ENCODE data around the gene ANKRD13D. TPM values are rescaled to one million over a fixed set of nuclear protein-coding genes. Genes with fewer than 3 reads are reported as not detected.

Gene ANKRD13D
- total RNA-seq, 1 experiment from 2014 or later, result 58.9 TPM

GRCh38 chr11:67307545-67308001, 18.5 kb downstream of the ANKRD13D start:
- Histone ChIP-seq H3K4me1 (ENCODE audit: insufficient read depth, low read length) (peaks cover 26% of the 10 kb centered on the region), H3K27ac (ENCODE audit: low read length) (no peak overlapping the region), H3K27me3 (ENCODE audit: low read length) (no peaks in the 10 kb centered on the region), H3F3A (ENCODE audit: low read length, unreplicated experiment) (peaks cover 5% of the 10 kb centered on the region), H2AFZ (ENCODE audit: low read length) (no peak overlapping the region), H4K20me1 (ENCODE audit: low read length) (no peaks in the 10 kb centered on the region), H3K4me3 (ENCODE audit: low read length) (no peak overlapping the region), H3K9ac (ENCODE audit: low read length) (no peak overlapping the region), H3K9me3 (ENCODE audit: low read length) (no peaks in the 10 kb centered on the region), H3K9me2 (replicated peaks; ENCODE audit: low read length) (no peaks in the 10 kb centered on the region), H3K4me2 (ENCODE audit: low read length) (no peak overlapping the region), H3K36me3 (ENCODE audit: low read depth, low read length) (peaks cover 7% of the 10 kb centered on the region; the same call in 1 of the 2 replicates), H3K79me2 (ENCODE audit: low read length) (peaks cover 15% of the 10 kb centered on the region)
- ATAC-seq, result no peak
- intact Hi-C loops (cut with micrococcal nuclease), result no loop called here
- no TSS peak for BruUV-seq (replicated peaks)
- ChIA-PET CTCF (no interaction called here), POLR2A (ENCODE audit: unreplicated experiment) (no interaction called here)
- no peak for TF ChIP-seq EZH2 (IDR thresholded peaks at IDR 0.05; ENCODE audit: low read length, unreplicated experiment)
- no peak for TF ChIP-seq EZH2phosphoT487 (IDR thresholded peaks at IDR 0.05; ENCODE audit: borderline replicate concordance, low read length)
- no peak for TF ChIP-seq CTCF (conservative IDR thresholded peaks at IDR 0.05; ENCODE audit: low read depth, low read length)
- DNase-seq, result no peak

DNA sequence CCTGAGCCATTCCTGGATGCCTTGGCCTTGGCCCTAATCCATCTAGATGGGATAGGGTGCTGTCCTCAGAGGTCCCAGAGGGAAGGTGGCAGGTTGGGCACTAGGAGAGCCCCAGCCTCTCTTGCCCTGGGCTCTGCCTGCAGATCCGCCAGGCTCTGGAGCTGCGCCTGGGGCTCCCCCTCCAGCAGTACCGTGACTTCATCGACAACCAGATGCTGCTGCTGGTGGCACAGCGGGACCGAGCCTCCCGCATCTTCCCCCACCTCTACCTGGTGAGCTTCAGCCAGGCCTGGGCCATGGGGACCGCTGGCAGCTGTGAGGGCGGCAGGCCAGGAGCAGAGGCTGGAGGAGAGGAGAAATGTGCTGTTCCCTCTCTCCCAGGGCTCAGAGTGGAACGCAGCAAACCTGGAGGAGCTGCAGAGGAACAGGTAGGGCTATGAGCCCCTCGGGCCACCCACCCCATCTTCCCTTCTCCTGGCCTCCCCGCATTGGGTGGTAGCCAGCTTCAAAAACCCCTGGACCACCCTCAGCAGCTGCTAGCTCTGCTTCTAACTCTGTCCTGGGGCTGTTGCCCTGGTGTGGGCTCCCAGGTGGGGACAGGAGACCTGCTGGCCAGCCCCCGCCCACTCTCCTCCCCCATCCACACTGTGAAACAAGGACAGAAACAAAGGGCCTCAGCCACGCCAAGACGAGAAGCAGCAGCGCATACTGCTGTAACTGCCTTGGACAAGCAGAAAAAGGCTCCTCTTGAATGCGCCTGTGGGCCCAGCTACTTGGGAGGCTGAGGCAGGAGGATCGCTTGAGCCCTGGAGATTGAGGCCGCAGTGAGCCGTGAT, 19.1 kb downstream of the ANKRD13D start:
- Histone ChIP-seq H3K4me1 (ENCODE audit: insufficient read depth, low read length) (peaks cover 27% of the 10 kb centered on the region), H3K27me3 (ENCODE audit: low read length) (no peaks in the 10 kb centered on the region), H3K27ac (ENCODE audit: low read length) (no peak overlapping the region), H3K9me3 (ENCODE audit: low read length) (no peaks in the 10 kb centered on the region), H3K79me2 (ENCODE audit: low read length) (peaks cover 15% of the 10 kb centered on the region), H3F3A (ENCODE audit: low read length, unreplicated experiment) (peaks cover 5% of the 10 kb centered on the region), H3K36me3 (ENCODE audit: low read depth, low read length) (peaks cover 7% of the 10 kb centered on the region; the same call in 1 of the 2 replicates), H3K4me2 (ENCODE audit: low read length) (no peak overlapping the region), H4K20me1 (ENCODE audit: low read length) (no peaks in the 10 kb centered on the region), H3K9me2 (replicated peaks; ENCODE audit: low read length) (no peaks in the 10 kb centered on the region), H2AFZ (ENCODE audit: low read length) (no peak overlapping the region), H3K9ac (ENCODE audit: low read length) (no peak overlapping the region), H3K4me3 (ENCODE audit: low read length) (no peak overlapping the region)
- intact Hi-C loops (cut with micrococcal nuclease), result no loop called here
- ChIA-PET CTCF (no interaction called here), POLR2A (ENCODE audit: unreplicated experiment) (no interaction called here)
- DNase-seq, result no peak
- ATAC-seq, result no peak
- BruUV-seq (replicated peaks), result no TSS peak
- TF ChIP-seq CTCF (conservative IDR thresholded peaks at IDR 0.05; ENCODE audit: low read depth, low read length) (no peak), EZH2 (IDR thresholded peaks at IDR 0.05; ENCODE audit: low read length, unreplicated experiment) (no peak), EZH2phosphoT487 (IDR thresholded peaks at IDR 0.05; ENCODE audit: borderline replicate concordance, low read length) (no peak)

- TF ChIP-seq EZH2phosphoT487 (IDR thresholded peaks at IDR 0.05; ENCODE audit: borderline replicate concordance, low read length), result no peak
- no peak for TF ChIP-seq CTCF (conservative IDR thresholded peaks at IDR 0.05; ENCODE audit: low read depth, low read length)
- TF ChIP-seq EZH2 (IDR thresholded peaks at IDR 0.05; ENCODE audit: low read length, unreplicated experiment), result no peak
Observed at GRCh38 chr11:67309166-67309565, 20.1 kb downstream of the ANKRD13D start.

More at GRCh38 chr11:67309166-67309565, 20.1 kb downstream of the ANKRD13D start:
- no peak overlapping the region for H3K9ac ChIP-seq (ENCODE audit: low read length)
- no peaks in the 10 kb centered on the region for H4K20me1 ChIP-seq (ENCODE audit: low read length)
- ATAC-seq (no peak), DNase-seq (no peak)
- H3K4me3 ChIP-seq (ENCODE audit: low read length), result no peak overlapping the region
- CTCF ChIA-PET, result no interaction called here
- no TSS peak for BruUV-seq (replicated peaks)
- H3K36me3 ChIP-seq (ENCODE audit: low read depth, low read length), result peaks cover 7% of the 10 kb centered on the region; the same call in 1 of the 2 replicates
- intact Hi-C loops (cut with micrococcal nuclease), result no loop called here
- peaks cover 9% of the 10 kb centered on the region for H3K79me2 ChIP-seq (ENCODE audit: low read length)
- H3K4me2 ChIP-seq (ENCODE audit: low read length), result no peak overlapping the region
- no peaks in the 10 kb centered on the region for H3K27me3 ChIP-seq (ENCODE audit: low read length)
- no peak overlapping the region for H3K27ac ChIP-seq (ENCODE audit: low read length)
- peaks cover 31% of the 10 kb centered on the region for H3K4me1 ChIP-seq (ENCODE audit: insufficient read depth, low read length)
- peaks cover 5% of the 10 kb centered on the region for H3F3A ChIP-seq (ENCODE audit: low read length, unreplicated experiment)
- POLR2A ChIA-PET (ENCODE audit: unreplicated experiment), result no interaction called here
- H2AFZ ChIP-seq (ENCODE audit: low read length), result no peak overlapping the region
- H3K9me2 ChIP-seq (replicated peaks; ENCODE audit: low read length), result no peaks in the 10 kb centered on the region
- H3K9me3 ChIP-seq (ENCODE audit: low read length), result no peaks in the 10 kb centered on the region
